Neural progenitor cell (in vitro differentiated cells): ENCODE measurements around the gene PRR19.

Source experiments
- CTCF ChIP-seq: fragments of 200-600 bp; sonication (generic); IDR thresholded peaks from 2 replicates; pipeline ENCODE4 v1.5.1; 2017; ENCODE audit warnings: antibody characterized with exemption, mild to moderate bottlenecking
- EZH2 ChIP-seq: fragments of 200-600 bp; sonication (generic); IDR thresholded peaks from 2 replicates; pipeline ENCODE4 v1.6.1; 2017; ENCODE audit warnings: antibody characterized with exemption, mild to moderate bottlenecking, moderate library complexity
- EZH2phosphoT487 ChIP-seq: fragments of 200-600 bp; sonication (generic); IDR thresholded peaks from 2 replicates; pipeline ENCODE4 v1.6.1; 2017; ENCODE audit warnings: antibody characterized with exemption

GRCh38 chr19:42268704-42269477, 33.0 kb upstream of the PRR19 start, which contains the start of gene CIC:
- TF ChIP-seq EZH2, result no peak
- no peak for TF ChIP-seq CTCF
- no peak for TF ChIP-seq EZH2phosphoT487
